IMR-90 (cell line): ENCODE results near the gene PSMC5. TPM values are rescaled to one million over a fixed set of nuclear protein-coding genes. Genes with fewer than 3 reads are reported as not detected.

ENCODE experiments used
- ATAC-seq: fragments of 200-7000 bp; cut with Tn5 transposase; 2 replicates; pipeline ENCODE4 v1.9.1; 2020; ENCODE audit warnings: low read depth, mild to moderate bottlenecking, moderate library complexity
- BruUV-seq: library from RNA; stranded (reverse); fragments of 400-500 nt; replicated peaks from 2 replicates; lab custom pipeline; 2021; lab: Mats Ljungman, UMichigan
- CTCF ChIA-PET: fragments of 300-600 bp; formaldehyde crosslinking; extraction: SDS; loops from one replicate; lab custom pipeline; 2021; ENCODE audit warnings: antibody characterized with exemption; lab: Yijun Ruan, JAX
- POLR2A ChIA-PET: fragments of 300-600 bp; sonication (Branson Sonifier 250); formaldehyde crosslinking; loops from one replicate; lab custom pipeline; 2022; ENCODE audit warnings: antibody characterized with exemption; ENCODE audit not compliant: unreplicated experiment; lab: Charles Lee
- DNase-seq: peaks from one replicate; pipeline ENCODE4 v3.0.0; 2013
- H2AFZ ChIP-seq: replicated peaks from 2 replicates; pipeline ENCODE3; 2013; ENCODE audit warnings: low read length, mild to moderate bottlenecking; ENCODE audit not compliant: poor library complexity
- H2AK5ac ChIP-seq: 2 replicates; pipeline ENCODE4 v1.6.1; 2013; ENCODE audit warnings: low read depth, low read length, inconsistent platforms
- H2AK9ac ChIP-seq: replicated peaks from 2 replicates; pipeline ENCODE3; 2013; ENCODE audit warnings: mild to moderate bottlenecking, low read depth, low read length, moderate library complexity; ENCODE audit not compliant: poor library complexity
- H2BK120ac ChIP-seq: 2 replicates; pipeline ENCODE4 v1.6.1; 2013; ENCODE audit warnings: low read depth, low read length, inconsistent platforms
- H2BK15ac ChIP-seq: 3 replicates; pipeline ENCODE4 v1.6.1; 2013; ENCODE audit warnings: low read depth, low read length, inconsistent platforms
- H2BK20ac ChIP-seq: 2 replicates; pipeline ENCODE4 v1.6.1; 2013; ENCODE audit warnings: low read depth, mild to moderate bottlenecking, inconsistent platforms, low read length, moderate library complexity
- H2BK5ac ChIP-seq: 2 replicates; pipeline ENCODE4 v1.6.1; 2013; ENCODE audit warnings: mild to moderate bottlenecking, low read depth, low read length, inconsistent platforms; ENCODE audit not compliant: poor library complexity, severe bottlenecking
- H3K14ac ChIP-seq: replicated peaks from 2 replicates; pipeline ENCODE4 v1.6.1; 2013; ENCODE audit warnings: low read depth, low read length, inconsistent platforms
- H3K18ac ChIP-seq: 2 replicates; pipeline ENCODE4 v1.6.1; 2013; ENCODE audit warnings: low read depth, low read length, control low read depth
- H3K23ac ChIP-seq: 2 replicates; pipeline ENCODE4 v1.6.1; 2013; ENCODE audit warnings: low read depth, low read length, inconsistent platforms
- H3K27ac ChIP-seq: 2 replicates; pipeline ENCODE4 v1.5.1; 2013; ENCODE audit warnings: mild to moderate bottlenecking, control low read depth, low read length; ENCODE audit not compliant: insufficient read depth
- H3K27me3 ChIP-seq: 2 replicates; pipeline ENCODE4 v1.6.1; 2013; ENCODE audit warnings: low read length; ENCODE audit not compliant: control insufficient read depth, insufficient read depth
- H3K36me3 ChIP-seq: 2 replicates; pipeline ENCODE4 v1.6.1; 2013; ENCODE audit warnings: low read length, mixed read lengths; ENCODE audit not compliant: control insufficient read depth, insufficient read depth
- H3K4ac ChIP-seq: 2 replicates; pipeline ENCODE4 v1.6.1; 2013; ENCODE audit warnings: low read depth, low read length, inconsistent platforms
- H3K4me1 ChIP-seq: 2 replicates; pipeline ENCODE4 v1.6.1; 2013; ENCODE audit warnings: low read length, mixed read lengths; ENCODE audit not compliant: control insufficient read depth, insufficient read depth
- H3K4me2 ChIP-seq: 2 replicates; pipeline ENCODE4 v1.6.1; 2013; ENCODE audit warnings: low read depth, mild to moderate bottlenecking, control low read depth, low read length, moderate library complexity
- H3K4me3 ChIP-seq: 2 replicates; pipeline ENCODE4 v1.5.1; 2013; ENCODE audit warnings: low read depth, mild to moderate bottlenecking, control low read depth, low read length, moderate library complexity; ENCODE audit not compliant: insufficient read depth
- H3K56ac ChIP-seq: 2 replicates; pipeline ENCODE4 v1.6.1; 2013; ENCODE audit warnings: low read length, inconsistent platforms; ENCODE audit not compliant: insufficient read depth; ENCODE audit errors: extremely low read depth
- H3K79me1 ChIP-seq, 2 experiments: 2 replicates each; pipeline ENCODE4 v1.6.1; 2013; ENCODE audit warnings: low read length in 2 of 2, inconsistent platforms in 1 of 2, low read depth in 1 of 2
- H3K9ac ChIP-seq: 2 replicates; pipeline ENCODE4 v1.6.1; 2013; ENCODE audit warnings: low read depth, low read length, control low read depth
- H3K9me1 ChIP-seq: 2 replicates; pipeline ENCODE4 v1.6.1; 2013; ENCODE audit warnings: low read length, inconsistent platforms; ENCODE audit not compliant: insufficient read depth
- H3K9me3 ChIP-seq: 2 replicates; pipeline ENCODE4 v1.6.1; 2013; ENCODE audit warnings: low read length; ENCODE audit not compliant: control insufficient read depth, insufficient read depth
- H4K20me1 ChIP-seq: 2 replicates; pipeline ENCODE4 v1.6.1; 2013; ENCODE audit warnings: low read length, inconsistent platforms; ENCODE audit not compliant: insufficient read depth
- H4K5ac ChIP-seq: 2 replicates; pipeline ENCODE4 v1.6.1; 2013; ENCODE audit warnings: mild to moderate bottlenecking, low read depth, low read length, control low read depth
- H4K8ac ChIP-seq, 2 experiments: 2 replicates each; pipeline ENCODE4 v1.6.1; 2013; ENCODE audit warnings: low read depth in 2 of 2, low read length in 2 of 2, control low read depth in 1 of 2, inconsistent platforms in 1 of 2
- H4K91ac ChIP-seq: 2 replicates; pipeline ENCODE4 v1.6.1; 2013; ENCODE audit warnings: low read depth, low read length, inconsistent platforms; ENCODE audit not compliant: insufficient read depth
- BHLHE40 ChIP-seq: fragments of 150-350 bp; IDR thresholded peaks from 2 replicates; pipeline ENCODE4 v1.6.1; 2016; ENCODE audit warnings: mild to moderate bottlenecking, low read depth, low read length
- CEBPB ChIP-seq: IDR thresholded peaks from 2 replicates; pipeline ENCODE4 v1.6.1; 2012; ENCODE audit warnings: low read depth, low read length, improper control_type of control experiment
- CHD1 ChIP-seq: IDR thresholded peaks from 2 replicates; pipeline ENCODE4 v1.6.1; 2012; ENCODE audit warnings: low read depth, low read length, improper control_type of control experiment
- MAZ ChIP-seq: IDR thresholded peaks from 2 replicates; pipeline ENCODE4 v1.6.1; 2012; ENCODE audit warnings: low read depth, mild to moderate bottlenecking, low read length, improper control_type of control experiment, moderate library complexity, borderline replicate concordance
- MXI1 ChIP-seq: IDR thresholded peaks from 2 replicates; pipeline ENCODE4 v1.6.1; 2012; ENCODE audit warnings: low read depth, mild to moderate bottlenecking, low read length, moderate library complexity, borderline replicate concordance
- RFX5 ChIP-seq: IDR thresholded peaks from 2 replicates; pipeline ENCODE4 v1.8.0; 2012; ENCODE audit warnings: low read depth, mild to moderate bottlenecking, low read length, moderate library complexity
- SMC3 ChIP-seq: fragments of 150-350 bp; IDR thresholded peaks from 2 replicates; pipeline ENCODE4 v1.6.1; 2016; ENCODE audit warnings: low read depth, mild to moderate bottlenecking, antibody characterized with exemption, low read length, moderate library complexity
- WGBS, 2 experiments: methylation state at CpG; one replicate each; pipeline versions ENCODE4 v1.1.5 to v1.1.7; 2013; ENCODE audit warnings: missing lambda C conversion rate in 2 of 2; ENCODE audit not compliant: insufficient read length in 1 of 2; ENCODE audit errors: extremely low coverage in 2 of 2; 5-methylcytosine and 5-hydroxymethylcytosine counted together
- dilution Hi-C: fragments of 300-500 bp; cut with HindIII; formaldehyde crosslinking; loops from one replicate; pipeline ENCODE4 v1.14.3; 2018; ENCODE audit warnings: low sequenced_read_pairs; ENCODE audit not compliant: unreplicated experiment
- in situ Hi-C: fragments of 300-500 bp; cut with MboI; formaldehyde crosslinking; loops from 3 replicates; pipeline ENCODE4 v1.14.3; 2019; ENCODE audit warnings: low sequenced_read_pairs, inconsistent platforms, mixed read lengths
- intact Hi-C: fragments of 100-400 bp; cut with micrococcal nuclease; formaldehyde crosslinking; loops from 2 replicates; pipeline ENCODE4 v1.10.0; 2022
- polyA plus RNA-seq, 3 experiments: library from polyadenylated mRNA; depleted of rRNA; stranded (reverse); fragments of >200 nt; gene quantifications; 2 replicates each; pipeline ENCODE4 v1.2.3, GENCODE V29; 2012; ENCODE audit warnings: low replicate concordance in 1 of 3
- total RNA-seq: library from RNA; depleted of rRNA; stranded (reverse); fragments of >200 nt; gene quantifications from 2 replicates; pipeline ENCODE4 v1.2.3, GENCODE V29; 2012
- TF ChIP-seq, protein P1 (sequence below): conservative IDR thresholded peaks from 2 replicates; pipeline ENCODE4 v1.5.1; 2012; ENCODE audit warnings: mild to moderate bottlenecking, low read depth, low read length, improper control_type of control experiment
- TF ChIP-seq, protein P2 (sequence below): fragments of 150-350 bp; IDR thresholded peaks from 2 replicates; pipeline ENCODE4 v1.6.1; 2017; ENCODE audit warnings: mild to moderate bottlenecking, antibody characterized with exemption, low read length, low read depth
- TF ChIP-seq, protein P3 (sequence below): fragments of 150-350 bp; IDR thresholded peaks from 2 replicates; pipeline ENCODE4 v1.6.1; 2016; ENCODE audit warnings: low read depth, mild to moderate bottlenecking, low read length, moderate library complexity, borderline replicate concordance

Gene PSMC5
- total and polyA plus RNA-seq, 2 of the 4 experiments (the other 2 are of a cell fraction): 105 to 165 TPM

DNA sequence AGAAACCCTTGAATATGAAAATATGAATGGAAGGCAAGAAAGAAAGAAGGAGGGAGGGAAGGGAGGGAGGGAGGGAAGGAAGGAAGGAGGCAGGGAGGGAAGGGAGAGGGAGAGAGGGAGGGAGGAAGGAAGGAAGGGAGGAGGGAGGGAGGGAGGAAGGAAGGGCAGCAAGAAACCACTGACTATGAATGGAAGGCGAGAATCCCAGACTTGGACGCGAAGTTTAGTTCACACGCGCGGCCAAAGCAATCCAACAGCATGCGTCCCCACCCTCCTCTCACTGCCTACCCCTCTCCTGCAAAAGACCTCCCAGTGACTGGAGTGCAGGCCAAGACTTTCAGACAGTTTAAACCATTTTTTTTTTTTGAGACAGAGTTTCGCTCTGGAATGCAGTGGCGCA is 23.2 kb downstream of the PSMC5 start (continued):
- TF ChIP-seq, protein P1, sequence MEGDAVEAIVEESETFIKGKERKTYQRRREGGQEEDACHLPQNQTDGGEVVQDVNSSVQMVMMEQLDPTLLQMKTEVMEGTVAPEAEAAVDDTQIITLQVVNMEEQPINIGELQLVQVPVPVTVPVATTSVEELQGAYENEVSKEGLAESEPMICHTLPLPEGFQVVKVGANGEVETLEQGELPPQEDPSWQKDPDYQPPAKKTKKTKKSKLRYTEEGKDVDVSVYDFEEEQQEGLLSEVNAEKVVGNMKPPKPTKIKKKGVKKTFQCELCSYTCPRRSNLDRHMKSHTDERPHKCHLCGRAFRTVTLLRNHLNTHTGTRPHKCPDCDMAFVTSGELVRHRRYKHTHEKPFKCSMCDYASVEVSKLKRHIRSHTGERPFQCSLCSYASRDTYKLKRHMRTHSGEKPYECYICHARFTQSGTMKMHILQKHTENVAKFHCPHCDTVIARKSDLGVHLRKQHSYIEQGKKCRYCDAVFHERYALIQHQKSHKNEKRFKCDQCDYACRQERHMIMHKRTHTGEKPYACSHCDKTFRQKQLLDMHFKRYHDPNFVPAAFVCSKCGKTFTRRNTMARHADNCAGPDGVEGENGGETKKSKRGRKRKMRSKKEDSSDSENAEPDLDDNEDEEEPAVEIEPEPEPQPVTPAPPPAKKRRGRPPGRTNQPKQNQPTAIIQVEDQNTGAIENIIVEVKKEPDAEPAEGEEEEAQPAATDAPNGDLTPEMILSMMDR: no peak

DNA sequence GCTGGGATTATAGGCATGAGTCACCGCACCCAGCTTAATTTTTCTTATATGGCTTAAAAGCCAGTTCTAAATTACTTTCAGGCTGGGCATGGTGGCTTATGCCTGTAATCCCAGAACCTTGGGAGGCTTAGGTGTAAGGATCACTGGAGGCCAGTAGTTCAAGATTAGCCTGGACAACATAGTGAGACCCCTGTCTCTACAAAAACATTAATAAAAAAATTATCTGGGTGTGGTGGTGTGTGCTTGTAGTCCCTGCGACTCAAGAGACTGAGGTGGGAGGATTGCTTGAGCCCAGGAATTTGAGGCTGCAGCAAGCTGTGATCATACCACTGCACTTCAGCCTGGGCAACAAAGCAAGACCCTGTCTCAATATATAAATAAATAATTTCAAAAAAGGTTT is 26.0 kb downstream of the PSMC5 start:
- Histone ChIP-seq H3K4ac (no peak overlapping the region), H3K9ac (no peak overlapping the region), H2BK120ac (no peak overlapping the region), H4K20me1 (no peaks in the 10 kb centered on the region), H3K23ac (no peak overlapping the region), H2BK20ac (no peak overlapping the region), H2AFZ (no peak overlapping the region), H2BK15ac (no peak overlapping the region), H2AK5ac (no peak overlapping the region), H2BK5ac (no peak overlapping the region), H3K9me1 (no peaks in the 10 kb centered on the region), H3K36me3 (no peaks in the 10 kb centered on the region), H3K27me3 (peaks cover 21% of the 10 kb centered on the region), H3K4me1 (no peaks in the 10 kb centered on the region), H3K9me3 (0 out of 2 replicates have a peak, but pooled peaks cover 1% of the 10 kb centered on the region), H3K4me2 (no peak overlapping the region), H3K79me1 (no peaks in the 10 kb centered on the region), H3K56ac (no peak overlapping the region), H3K27ac (no peak overlapping the region), H3K14ac (no peak overlapping the region), H4K91ac (no peak overlapping the region), H2AK9ac (no peak overlapping the region), H3K4me3 (no peak overlapping the region), H4K8ac (no peak overlapping the region), H3K18ac (no peak overlapping the region), H4K5ac (no peak overlapping the region)
- DNase-seq (no peak), ATAC-seq (no peak)
- no CpG with 5 or more reads among the region's 2 CpGs for WGBS, 2 experiments
- dilution Hi-C loops: no loop called here
- intact Hi-C loops: no loop called here
- in situ Hi-C loops: no loop called here
- no TSS peak for BruUV-seq
- CTCF ChIA-PET: no interaction called here
- POLR2A ChIA-PET: no interaction called here
- TF ChIP-seq CEBPB (no peak), SMC3 (no peak), MXI1 (no peak), RFX5 (no peak), BHLHE40 (no peak), CHD1 (no peak), MAZ (no peak)
- TF ChIP-seq, protein P2, sequence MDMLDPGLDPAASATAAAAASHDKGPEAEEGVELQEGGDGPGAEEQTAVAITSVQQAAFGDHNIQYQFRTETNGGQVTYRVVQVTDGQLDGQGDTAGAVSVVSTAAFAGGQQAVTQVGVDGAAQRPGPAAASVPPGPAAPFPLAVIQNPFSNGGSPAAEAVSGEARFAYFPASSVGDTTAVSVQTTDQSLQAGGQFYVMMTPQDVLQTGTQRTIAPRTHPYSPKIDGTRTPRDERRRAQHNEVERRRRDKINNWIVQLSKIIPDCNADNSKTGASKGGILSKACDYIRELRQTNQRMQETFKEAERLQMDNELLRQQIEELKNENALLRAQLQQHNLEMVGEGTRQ: no peak
- TF ChIP-seq, protein P3, sequence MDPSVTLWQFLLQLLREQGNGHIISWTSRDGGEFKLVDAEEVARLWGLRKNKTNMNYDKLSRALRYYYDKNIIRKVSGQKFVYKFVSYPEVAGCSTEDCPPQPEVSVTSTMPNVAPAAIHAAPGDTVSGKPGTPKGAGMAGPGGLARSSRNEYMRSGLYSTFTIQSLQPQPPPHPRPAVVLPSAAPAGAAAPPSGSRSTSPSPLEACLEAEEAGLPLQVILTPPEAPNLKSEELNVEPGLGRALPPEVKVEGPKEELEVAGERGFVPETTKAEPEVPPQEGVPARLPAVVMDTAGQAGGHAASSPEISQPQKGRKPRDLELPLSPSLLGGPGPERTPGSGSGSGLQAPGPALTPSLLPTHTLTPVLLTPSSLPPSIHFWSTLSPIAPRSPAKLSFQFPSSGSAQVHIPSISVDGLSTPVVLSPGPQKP: no peak
- TF ChIP-seq, protein P1: no peak
